OCI-LY7 (cell line): Measurements from ENCODE around the gene CLSTN3.

Experiments used
- EZH2phosphoT487 ChIP-seq: fragments of 200-600 bp; sonication (generic); IDR thresholded peaks from 2 replicates; pipeline ENCODE4 v1.6.1; 2018; ENCODE audit warnings: low read depth, borderline replicate concordance, mild to moderate bottlenecking, mixed run types, antibody characterized with exemption, low read length, moderate library complexity, mixed read lengths
- TF ChIP-seq, protein P1 (sequence below): fragments of 200-600 bp; sonication (generic); conservative IDR thresholded peaks from 2 replicates; pipeline ENCODE4 v1.5.1; 2014; ENCODE audit warnings: mild to moderate bottlenecking, antibody characterized with exemption, low read length, moderate library complexity, mixed read lengths

DNA sequence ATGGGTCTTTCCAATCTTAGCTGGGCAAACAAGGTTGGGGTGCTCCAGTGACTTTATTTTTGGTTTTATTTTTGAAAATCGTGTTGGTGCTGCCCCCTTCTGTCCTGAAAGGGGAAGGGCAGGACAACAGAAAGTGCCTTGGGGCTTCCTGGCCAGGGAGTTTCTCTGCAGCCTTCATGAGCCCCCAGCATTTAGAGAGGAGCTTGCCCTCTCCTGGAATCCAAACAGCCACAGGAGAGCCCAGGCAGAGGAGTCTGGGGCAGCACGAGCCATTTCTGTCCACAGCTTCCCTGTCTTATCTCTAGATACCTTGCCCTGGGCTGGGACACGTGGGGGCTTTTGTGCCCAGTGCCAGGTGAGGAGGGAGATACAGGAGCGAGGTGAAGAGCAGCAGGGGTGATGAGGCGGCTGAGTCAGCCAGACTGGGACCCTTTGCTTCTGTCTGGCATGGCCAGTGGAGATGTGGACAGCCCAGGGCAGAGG lies 16.7 kb upstream of the CLSTN3 start:
- TF ChIP-seq EZH2phosphoT487 = no peak
- TF ChIP-seq, protein P1, sequence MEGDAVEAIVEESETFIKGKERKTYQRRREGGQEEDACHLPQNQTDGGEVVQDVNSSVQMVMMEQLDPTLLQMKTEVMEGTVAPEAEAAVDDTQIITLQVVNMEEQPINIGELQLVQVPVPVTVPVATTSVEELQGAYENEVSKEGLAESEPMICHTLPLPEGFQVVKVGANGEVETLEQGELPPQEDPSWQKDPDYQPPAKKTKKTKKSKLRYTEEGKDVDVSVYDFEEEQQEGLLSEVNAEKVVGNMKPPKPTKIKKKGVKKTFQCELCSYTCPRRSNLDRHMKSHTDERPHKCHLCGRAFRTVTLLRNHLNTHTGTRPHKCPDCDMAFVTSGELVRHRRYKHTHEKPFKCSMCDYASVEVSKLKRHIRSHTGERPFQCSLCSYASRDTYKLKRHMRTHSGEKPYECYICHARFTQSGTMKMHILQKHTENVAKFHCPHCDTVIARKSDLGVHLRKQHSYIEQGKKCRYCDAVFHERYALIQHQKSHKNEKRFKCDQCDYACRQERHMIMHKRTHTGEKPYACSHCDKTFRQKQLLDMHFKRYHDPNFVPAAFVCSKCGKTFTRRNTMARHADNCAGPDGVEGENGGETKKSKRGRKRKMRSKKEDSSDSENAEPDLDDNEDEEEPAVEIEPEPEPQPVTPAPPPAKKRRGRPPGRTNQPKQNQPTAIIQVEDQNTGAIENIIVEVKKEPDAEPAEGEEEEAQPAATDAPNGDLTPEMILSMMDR = peak; percentile 90
